IMR-90 (cell line): ENCODE data around the gene PROK2. TPM values are rescaled to one million over a fixed set of nuclear protein-coding genes. Genes with fewer than 3 reads are reported as not detected.

ENCODE experiments used
- ATAC-seq: fragments of 200-7000 bp; cut with Tn5 transposase; 2 replicates; pipeline ENCODE4 v1.9.1; 2020; ENCODE audit warnings: low read depth, mild to moderate bottlenecking, moderate library complexity
- BruUV-seq: library from RNA; stranded (reverse); fragments of 400-500 nt; replicated peaks from 2 replicates; lab custom pipeline; 2021; lab: Mats Ljungman, UMichigan
- CTCF ChIA-PET: fragments of 300-600 bp; formaldehyde crosslinking; extraction: SDS; loops from one replicate; lab custom pipeline; 2021; ENCODE audit warnings: antibody characterized with exemption; lab: Yijun Ruan, JAX
- POLR2A ChIA-PET: fragments of 300-600 bp; sonication (Branson Sonifier 250); formaldehyde crosslinking; loops from one replicate; lab custom pipeline; 2022; ENCODE audit warnings: antibody characterized with exemption; ENCODE audit not compliant: unreplicated experiment; lab: Charles Lee
- DNase-seq: peaks from one replicate; pipeline ENCODE4 v3.0.0; 2013
- H2AFZ ChIP-seq: replicated peaks from 2 replicates; pipeline ENCODE3; 2013; ENCODE audit warnings: low read length, mild to moderate bottlenecking; ENCODE audit not compliant: poor library complexity
- H2AK5ac ChIP-seq: 2 replicates; pipeline ENCODE4 v1.6.1; 2013; ENCODE audit warnings: low read depth, low read length, inconsistent platforms
- H2AK9ac ChIP-seq: replicated peaks from 2 replicates; pipeline ENCODE3; 2013; ENCODE audit warnings: mild to moderate bottlenecking, low read depth, low read length, moderate library complexity; ENCODE audit not compliant: poor library complexity
- H2BK120ac ChIP-seq: 2 replicates; pipeline ENCODE4 v1.6.1; 2013; ENCODE audit warnings: low read depth, low read length, inconsistent platforms
- H2BK15ac ChIP-seq: 3 replicates; pipeline ENCODE4 v1.6.1; 2013; ENCODE audit warnings: low read depth, low read length, inconsistent platforms
- H2BK20ac ChIP-seq: 2 replicates; pipeline ENCODE4 v1.6.1; 2013; ENCODE audit warnings: low read depth, mild to moderate bottlenecking, inconsistent platforms, low read length, moderate library complexity
- H2BK5ac ChIP-seq: 2 replicates; pipeline ENCODE4 v1.6.1; 2013; ENCODE audit warnings: mild to moderate bottlenecking, low read depth, low read length, inconsistent platforms; ENCODE audit not compliant: poor library complexity, severe bottlenecking
- H3K14ac ChIP-seq: replicated peaks from 2 replicates; pipeline ENCODE4 v1.6.1; 2013; ENCODE audit warnings: low read depth, low read length, inconsistent platforms
- H3K18ac ChIP-seq: 2 replicates; pipeline ENCODE4 v1.6.1; 2013; ENCODE audit warnings: low read depth, low read length, control low read depth
- H3K23ac ChIP-seq: 2 replicates; pipeline ENCODE4 v1.6.1; 2013; ENCODE audit warnings: low read depth, low read length, inconsistent platforms
- H3K27ac ChIP-seq: 2 replicates; pipeline ENCODE4 v1.5.1; 2013; ENCODE audit warnings: mild to moderate bottlenecking, control low read depth, low read length; ENCODE audit not compliant: insufficient read depth
- H3K27me3 ChIP-seq: 2 replicates; pipeline ENCODE4 v1.6.1; 2013; ENCODE audit warnings: low read length; ENCODE audit not compliant: control insufficient read depth, insufficient read depth
- H3K36me3 ChIP-seq: 2 replicates; pipeline ENCODE4 v1.6.1; 2013; ENCODE audit warnings: low read length, mixed read lengths; ENCODE audit not compliant: control insufficient read depth, insufficient read depth
- H3K4ac ChIP-seq: 2 replicates; pipeline ENCODE4 v1.6.1; 2013; ENCODE audit warnings: low read depth, low read length, inconsistent platforms
- H3K4me1 ChIP-seq: 2 replicates; pipeline ENCODE4 v1.6.1; 2013; ENCODE audit warnings: low read length, mixed read lengths; ENCODE audit not compliant: control insufficient read depth, insufficient read depth
- H3K4me2 ChIP-seq: 2 replicates; pipeline ENCODE4 v1.6.1; 2013; ENCODE audit warnings: low read depth, mild to moderate bottlenecking, control low read depth, low read length, moderate library complexity
- H3K4me3 ChIP-seq: 2 replicates; pipeline ENCODE4 v1.5.1; 2013; ENCODE audit warnings: low read depth, mild to moderate bottlenecking, control low read depth, low read length, moderate library complexity; ENCODE audit not compliant: insufficient read depth
- H3K56ac ChIP-seq: 2 replicates; pipeline ENCODE4 v1.6.1; 2013; ENCODE audit warnings: low read length, inconsistent platforms; ENCODE audit not compliant: insufficient read depth; ENCODE audit errors: extremely low read depth
- H3K79me1 ChIP-seq, 2 experiments: 2 replicates each; pipeline ENCODE4 v1.6.1; 2013; ENCODE audit warnings: low read length in 2 of 2, inconsistent platforms in 1 of 2, low read depth in 1 of 2
- H3K9ac ChIP-seq: 2 replicates; pipeline ENCODE4 v1.6.1; 2013; ENCODE audit warnings: low read depth, low read length, control low read depth
- H3K9me1 ChIP-seq: 2 replicates; pipeline ENCODE4 v1.6.1; 2013; ENCODE audit warnings: low read length, inconsistent platforms; ENCODE audit not compliant: insufficient read depth
- H3K9me3 ChIP-seq: 2 replicates; pipeline ENCODE4 v1.6.1; 2013; ENCODE audit warnings: low read length; ENCODE audit not compliant: control insufficient read depth, insufficient read depth
- H4K20me1 ChIP-seq: 2 replicates; pipeline ENCODE4 v1.6.1; 2013; ENCODE audit warnings: low read length, inconsistent platforms; ENCODE audit not compliant: insufficient read depth
- H4K5ac ChIP-seq: 2 replicates; pipeline ENCODE4 v1.6.1; 2013; ENCODE audit warnings: mild to moderate bottlenecking, low read depth, low read length, control low read depth
- H4K8ac ChIP-seq, 2 experiments: 2 replicates each; pipeline ENCODE4 v1.6.1; 2013; ENCODE audit warnings: low read depth in 2 of 2, low read length in 2 of 2, control low read depth in 1 of 2, inconsistent platforms in 1 of 2
- H4K91ac ChIP-seq: 2 replicates; pipeline ENCODE4 v1.6.1; 2013; ENCODE audit warnings: low read depth, low read length, inconsistent platforms; ENCODE audit not compliant: insufficient read depth
- FOS ChIP-seq: fragments of 150-350 bp; IDR thresholded peaks from 2 replicates; pipeline ENCODE4 v1.6.1; 2016; ENCODE audit warnings: low read depth, low read length
- SMC3 ChIP-seq: fragments of 150-350 bp; IDR thresholded peaks from 2 replicates; pipeline ENCODE4 v1.6.1; 2016; ENCODE audit warnings: low read depth, mild to moderate bottlenecking, antibody characterized with exemption, low read length, moderate library complexity
- WGBS, 2 experiments: methylation state at CpG; one replicate each; pipeline versions ENCODE4 v1.1.5 to v1.1.7; 2013; ENCODE audit warnings: missing lambda C conversion rate in 2 of 2; ENCODE audit not compliant: insufficient read length in 1 of 2; ENCODE audit errors: extremely low coverage in 2 of 2; 5-methylcytosine and 5-hydroxymethylcytosine counted together
- dilution Hi-C: fragments of 300-500 bp; cut with HindIII; formaldehyde crosslinking; loops from one replicate; pipeline ENCODE4 v1.14.3; 2018; ENCODE audit warnings: low sequenced_read_pairs; ENCODE audit not compliant: unreplicated experiment
- in situ Hi-C: fragments of 300-500 bp; cut with MboI; formaldehyde crosslinking; loops from 3 replicates; pipeline ENCODE4 v1.14.3; 2019; ENCODE audit warnings: low sequenced_read_pairs, inconsistent platforms, mixed read lengths
- intact Hi-C: fragments of 100-400 bp; cut with micrococcal nuclease; formaldehyde crosslinking; loops from 2 replicates; pipeline ENCODE4 v1.10.0; 2022
- polyA plus RNA-seq, 3 experiments: library from polyadenylated mRNA; depleted of rRNA; stranded (reverse); fragments of >200 nt; gene quantifications; 2 replicates each; pipeline ENCODE4 v1.2.3, GENCODE V29; 2012; ENCODE audit warnings: low replicate concordance in 1 of 3
- total RNA-seq: library from RNA; depleted of rRNA; stranded (reverse); fragments of >200 nt; gene quantifications from 2 replicates; pipeline ENCODE4 v1.2.3, GENCODE V29; 2012

PROK2 gene
- total and polyA plus RNA-seq, 2 of the 4 experiments (the other 2 are of a cell fraction), result not detected

GRCh38 chr3:71825551-71826283 lies 40.8 kb upstream of the PROK2 start:
- H3K56ac ChIP-seq, result no peak overlapping the region
- ChIA-PET POLR2A (no interaction called here), CTCF (no interaction called here)
- no peak overlapping the region for H3K4me3 ChIP-seq
- no peaks in the 10 kb centered on the region for H3K4me1 ChIP-seq
- WGBS, 2 experiments, result 52% methylated on average over 3 of the region's 5 CpGs; no CpG with 5 or more reads in 1 of the 2 experiments
- no peak overlapping the region for H4K91ac ChIP-seq
- DNase-seq (no peak), ATAC-seq (no peak)
- no peak overlapping the region for H3K27ac ChIP-seq
- in situ Hi-C loops, result no loop called here
- TF ChIP-seq SMC3 (no peak), FOS (no peak)
- no peak overlapping the region for H3K23ac ChIP-seq
- H3K79me1 ChIP-seq, result no peaks in the 10 kb centered on the region
- H2BK15ac ChIP-seq, result no peak overlapping the region
- no peak overlapping the region for H3K9ac ChIP-seq
- H3K9me1 ChIP-seq, result no peaks in the 10 kb centered on the region
- no peak overlapping the region for H2BK20ac ChIP-seq
- no peak overlapping the region for H2AFZ ChIP-seq
- H2AK9ac ChIP-seq, result no peak overlapping the region
- intact Hi-C loops, result no loop called here
- dilution Hi-C loops, result no loop called here
- no peak overlapping the region for H2AK5ac ChIP-seq
- H3K27me3 ChIP-seq, result peaks cover 5% of the 10 kb centered on the region
- BruUV-seq, result no TSS peak
- H3K14ac ChIP-seq, result no peak overlapping the region
- H3K36me3 ChIP-seq, result no peaks in the 10 kb centered on the region
- H3K18ac ChIP-seq, result no peak overlapping the region
- H3K4ac ChIP-seq, result no peak overlapping the region
- no peak overlapping the region for H2BK5ac ChIP-seq
- no peak overlapping the region for H4K8ac ChIP-seq
- H3K4me2 ChIP-seq, result no peak overlapping the region
- no peaks in the 10 kb centered on the region for H4K20me1 ChIP-seq
- H3K9me3 ChIP-seq, result no peaks in the 10 kb centered on the region
- no peak overlapping the region for H4K5ac ChIP-seq
- no peak overlapping the region for H2BK120ac ChIP-seq
